Liver (tissue), 3 donors: ENCODE data around the gene IKBKE.

ENCODE experiments used
- GABPA ChIP-seq, 2 donors: IDR thresholded peaks in 1 of 2; conservative IDR thresholded peaks in 1 of 2; 2 replicates each; pipeline ENCODE4 v1.6.1; 2016; ENCODE audit warnings: antibody characterized with exemption in 2 of 2, mild to moderate bottlenecking in 1 of 2, moderate library complexity in 1 of 2
- RAD21 ChIP-seq, 2 donors: IDR thresholded peaks; 2 replicates each; pipeline ENCODE4 v1.6.1; 2016; ENCODE audit warnings: antibody characterized with exemption in 2 of 2, mild to moderate bottlenecking in 2 of 2
- TAF1 ChIP-seq: conservative IDR thresholded peaks from 2 replicates; pipeline ENCODE4 v1.6.1; 2016; ENCODE audit warnings: antibody characterized with exemption, mild to moderate bottlenecking
- TF ChIP-seq, protein P1 (sequence below): IDR thresholded peaks from 2 replicates; pipeline ENCODE4 v1.6.1; 2016; ENCODE audit warnings: antibody characterized with exemption, mild to moderate bottlenecking
- TF ChIP-seq, protein P2 (sequence below): fragments of 150-350 bp; IDR thresholded peaks from 2 replicates; pipeline ENCODE4 v1.5.1; 2017; ENCODE audit warnings: improper control_type of control experiment, low read depth, low read length; ENCODE audit not compliant: missing input control
- donor health status: healthy.
- donor health status: healthy.

DNA sequence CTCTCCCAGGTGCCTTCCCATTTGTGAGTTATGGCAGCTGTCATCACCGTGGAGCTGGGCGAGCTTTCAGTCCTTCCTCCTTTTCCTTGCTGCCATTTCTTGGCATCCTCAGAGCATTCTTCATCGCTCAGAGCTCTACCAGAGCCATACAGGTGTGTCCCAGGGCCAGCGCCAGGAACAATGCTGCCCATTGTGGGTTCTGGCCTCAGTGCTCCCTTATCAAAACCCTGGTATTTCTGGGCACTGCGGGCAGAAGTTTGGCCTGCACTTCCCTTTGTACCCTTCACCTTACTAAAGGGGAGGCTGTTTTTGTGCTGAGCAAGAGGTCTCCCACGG, 65.5 kb downstream of the IKBKE start:
- no peak for TF ChIP-seq RAD21 (IDR thresholded peaks at IDR 0.05)
- TF ChIP-seq, protein P1, sequence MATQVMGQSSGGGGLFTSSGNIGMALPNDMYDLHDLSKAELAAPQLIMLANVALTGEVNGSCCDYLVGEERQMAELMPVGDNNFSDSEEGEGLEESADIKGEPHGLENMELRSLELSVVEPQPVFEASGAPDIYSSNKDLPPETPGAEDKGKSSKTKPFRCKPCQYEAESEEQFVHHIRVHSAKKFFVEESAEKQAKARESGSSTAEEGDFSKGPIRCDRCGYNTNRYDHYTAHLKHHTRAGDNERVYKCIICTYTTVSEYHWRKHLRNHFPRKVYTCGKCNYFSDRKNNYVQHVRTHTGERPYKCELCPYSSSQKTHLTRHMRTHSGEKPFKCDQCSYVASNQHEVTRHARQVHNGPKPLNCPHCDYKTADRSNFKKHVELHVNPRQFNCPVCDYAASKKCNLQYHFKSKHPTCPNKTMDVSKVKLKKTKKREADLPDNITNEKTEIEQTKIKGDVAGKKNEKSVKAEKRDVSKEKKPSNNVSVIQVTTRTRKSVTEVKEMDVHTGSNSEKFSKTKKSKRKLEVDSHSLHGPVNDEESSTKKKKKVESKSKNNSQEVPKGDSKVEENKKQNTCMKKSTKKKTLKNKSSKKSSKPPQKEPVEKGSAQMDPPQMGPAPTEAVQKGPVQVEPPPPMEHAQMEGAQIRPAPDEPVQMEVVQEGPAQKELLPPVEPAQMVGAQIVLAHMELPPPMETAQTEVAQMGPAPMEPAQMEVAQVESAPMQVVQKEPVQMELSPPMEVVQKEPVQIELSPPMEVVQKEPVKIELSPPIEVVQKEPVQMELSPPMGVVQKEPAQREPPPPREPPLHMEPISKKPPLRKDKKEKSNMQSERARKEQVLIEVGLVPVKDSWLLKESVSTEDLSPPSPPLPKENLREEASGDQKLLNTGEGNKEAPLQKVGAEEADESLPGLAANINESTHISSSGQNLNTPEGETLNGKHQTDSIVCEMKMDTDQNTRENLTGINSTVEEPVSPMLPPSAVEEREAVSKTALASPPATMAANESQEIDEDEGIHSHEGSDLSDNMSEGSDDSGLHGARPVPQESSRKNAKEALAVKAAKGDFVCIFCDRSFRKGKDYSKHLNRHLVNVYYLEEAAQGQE: no peak
- no peak for TF ChIP-seq TAF1
- no peak for TF ChIP-seq GABPA (IDR thresholded peaks at IDR 0.05 in 1 of 2, conservative IDR thresholded peaks at IDR 0.05 in 1 of 2)
- TF ChIP-seq, protein P2, sequence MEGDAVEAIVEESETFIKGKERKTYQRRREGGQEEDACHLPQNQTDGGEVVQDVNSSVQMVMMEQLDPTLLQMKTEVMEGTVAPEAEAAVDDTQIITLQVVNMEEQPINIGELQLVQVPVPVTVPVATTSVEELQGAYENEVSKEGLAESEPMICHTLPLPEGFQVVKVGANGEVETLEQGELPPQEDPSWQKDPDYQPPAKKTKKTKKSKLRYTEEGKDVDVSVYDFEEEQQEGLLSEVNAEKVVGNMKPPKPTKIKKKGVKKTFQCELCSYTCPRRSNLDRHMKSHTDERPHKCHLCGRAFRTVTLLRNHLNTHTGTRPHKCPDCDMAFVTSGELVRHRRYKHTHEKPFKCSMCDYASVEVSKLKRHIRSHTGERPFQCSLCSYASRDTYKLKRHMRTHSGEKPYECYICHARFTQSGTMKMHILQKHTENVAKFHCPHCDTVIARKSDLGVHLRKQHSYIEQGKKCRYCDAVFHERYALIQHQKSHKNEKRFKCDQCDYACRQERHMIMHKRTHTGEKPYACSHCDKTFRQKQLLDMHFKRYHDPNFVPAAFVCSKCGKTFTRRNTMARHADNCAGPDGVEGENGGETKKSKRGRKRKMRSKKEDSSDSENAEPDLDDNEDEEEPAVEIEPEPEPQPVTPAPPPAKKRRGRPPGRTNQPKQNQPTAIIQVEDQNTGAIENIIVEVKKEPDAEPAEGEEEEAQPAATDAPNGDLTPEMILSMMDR: no peak
